T-cell (primary cell): Measurements from ENCODE around the gene APOD. TPM values are rescaled to one million over a fixed set of nuclear protein-coding genes. Genes with fewer than 3 reads are reported as not detected.
"Not testable (repeated sequence)": the region's sequence is repeated elsewhere in the genome, so short reads cannot be mapped to it uniquely, and the experiment has no call there.

ENCODE experiments used
- ATAC-seq, 4 experiments: fragments of 200-7000 bp in 3 of 4; fragments of 150-1000 bp in 1 of 4; cut with Tn5 transposase; replicated peaks in 1 of 4; 1 replicate in 3 of 4; 2 replicates in 1 of 4; pipeline ENCODE4 v1.10.0; 2021; ENCODE audit warnings: moderate library complexity in 3 of 4, mild to moderate bottlenecking in 2 of 4, moderate number of reproducible peaks in 1 of 4
- CTCF ChIA-PET, 2 donors: fragments of 300-600 bp; sonication (Branson Sonifier 250); formaldehyde crosslinking; loops; one replicate each; lab custom pipeline; 2022; ENCODE audit warnings: antibody characterized with exemption in 2 of 2; lab: Charles Lee
- POLR2A ChIA-PET, 2 donors: fragments of 300-600 bp; sonication (Branson Sonifier 250); formaldehyde crosslinking; loops; one replicate each; lab custom pipeline; 2022; ENCODE audit warnings: antibody characterized with exemption in 2 of 2; lab: Charles Lee
- DNase-seq, 35 experiments: peaks; one replicate each; pipeline versions ENCODE4 v3.0.0 to v3.0.0-alpha.2; 2013 to 2023
- H3K27ac ChIP-seq: one replicate; pipeline ENCODE4 v1.5.1; 2013; ENCODE audit warnings: low read length
- H3K27me3 ChIP-seq, 2 experiments: replicated peaks in 1 of 2; 1 replicate in 1 of 2; 2 replicates in 1 of 2; pipeline versions ENCODE4 v1.6.1 to v1.7.0; 2013; ENCODE audit warnings: low read length in 1 of 2, mixed read lengths in 1 of 2; ENCODE audit not compliant: control insufficient read depth in 2 of 2, insufficient read depth in 2 of 2; ENCODE audit errors: extremely low read depth in 1 of 2
- H3K36me3 ChIP-seq, 2 donors: 1 replicate in 1 of 2; 2 replicates in 1 of 2; pipeline versions ENCODE4 v1.6.1 to v1.7.0; 2013; ENCODE audit warnings: low read length in 1 of 2; ENCODE audit not compliant: control insufficient read depth in 2 of 2, insufficient read depth in 1 of 2; ENCODE audit errors: extremely low read depth in 1 of 2
- H3K4me1 ChIP-seq, 2 experiments: 1 replicate in 1 of 2; 2 replicates in 1 of 2; pipeline versions ENCODE4 v1.6.1 to v1.7.0; 2013; ENCODE audit warnings: low read length in 2 of 2, mixed read lengths in 1 of 2; ENCODE audit not compliant: insufficient read depth in 2 of 2, control insufficient read depth in 1 of 2; ENCODE audit errors: extremely low read depth in 1 of 2
- H3K4me3 ChIP-seq, 2 donors: 1 replicate in 1 of 2; 2 replicates in 1 of 2; pipeline versions ENCODE4 v1.5.1 to v1.7.0; 2013; ENCODE audit warnings: mild to moderate bottlenecking in 2 of 2, low read length in 1 of 2, moderate library complexity in 1 of 2; ENCODE audit not compliant: control insufficient read depth in 1 of 2; ENCODE audit errors: extremely low read depth in 1 of 2
- H3K9me3 ChIP-seq: 2 replicates; pipeline ENCODE4 v1.7.0; 2013
- H3K27ac Mint-ChIP-seq, 2 donors: one replicate each; pipeline ENCODE4 v1.8.0; 2020 to 2021; ENCODE audit warnings: mild to moderate bottlenecking in 2 of 2, mixed read lengths in 2 of 2
- H3K27me3 Mint-ChIP-seq, 2 donors: one replicate each; pipeline ENCODE4 v1.8.0; 2021 to 2022; ENCODE audit warnings: mixed read lengths in 2 of 2
- H3K36me3 Mint-ChIP-seq: one replicate; pipeline ENCODE4 v1.8.0; 2021; ENCODE audit warnings: mixed read lengths
- H3K4me1 Mint-ChIP-seq, 3 donors: one replicate each; pipeline ENCODE4 v1.8.0; 2020 to 2022; ENCODE audit warnings: mixed read lengths in 3 of 3, mild to moderate bottlenecking in 1 of 3
- H3K4me3 Mint-ChIP-seq, 3 donors: one replicate each; pipeline ENCODE4 v1.8.0; 2020 to 2022; ENCODE audit warnings: mild to moderate bottlenecking in 3 of 3, mixed read lengths in 3 of 3, moderate library complexity in 3 of 3
- H3K9me3 Mint-ChIP-seq, 3 donors: one replicate each; pipeline ENCODE4 v1.8.0; 2020 to 2022; ENCODE audit warnings: mixed read lengths in 3 of 3
- WGBS: methylation state at CpG from one replicate; pipeline ENCODE4 v1.1.5; 2013; ENCODE audit warnings: missing lambda C conversion rate; ENCODE audit not compliant: insufficient coverage; 5-methylcytosine and 5-hydroxymethylcytosine counted together
- total RNA-seq, 35 experiments: library from RNA in 6 of 35; stranded (reverse) in 6 of 35; fragments of 120-200 nt in 1 of 35; gene quantifications; one replicate each; pipeline versions ENCODE4 v1.2.1 to v1.2.4 and lab custom pipeline; 2013 to 2026

The APOD gene
- total RNA-seq, 5 donors from 2014 or later (not counting 1 experiment from before 2014, with no cell fraction given) = 0.55 TPM; not detected in 4

GRCh38 chr3:195596765-195597171 lies 13.0 kb upstream of the APOD start:
- H3K9me3 Mint-ChIP-seq = no peaks in the 10 kb centered on the region
- H3K4me3 Mint-ChIP-seq = no peak overlapping the region
- WGBS = 0% methylated on average over 1 of the region's 3 CpGs

GRCh38 chr3:195595785-195596531 lies 12.2 kb upstream of the APOD start:
- H3K4me1 Mint-ChIP-seq = peaks cover 0 to 5% (median 0%) of the 10 kb centered on the region in 3 donors
- no peaks in the 10 kb centered on the region for H3K36me3 Mint-ChIP-seq
- DNase-seq = no peak
- H3K27ac ChIP-seq = no peak overlapping the region
- H3K9me3 ChIP-seq = no peaks in the 10 kb centered on the region
- H3K27ac Mint-ChIP-seq = no peak overlapping the region
- no peak for ATAC-seq
- no peaks in the 10 kb centered on the region for H3K27me3 Mint-ChIP-seq
- ChIA-PET CTCF (interaction anchor here in 1 of 2 donors (0.6 kb wide), 1 partner anchor 9 kb away, joined by 4 read pairs; no protein-coding TSS in a partner anchor), POLR2A (no interaction called here)
- no peak overlapping the region for H3K4me3 Mint-ChIP-seq
- no peak overlapping the region for H3K4me3 ChIP-seq
- H3K27me3 ChIP-seq = no peaks in the 10 kb centered on the region
- H3K4me1 ChIP-seq = no peaks in the 10 kb centered on the region
- H3K9me3 Mint-ChIP-seq = no peaks in the 10 kb centered on the region
- WGBS = 84% methylated on average over 6 of the region's 8 CpGs
- no peaks in the 10 kb centered on the region for H3K36me3 ChIP-seq

More at GRCh38 chr3:195596765-195597171, 13.0 kb upstream of the APOD start:
- Histone ChIP-seq H3K9me3 (no peaks in the 10 kb centered on the region), H3K36me3 (no peaks in the 10 kb centered on the region), H3K27me3 (no peaks in the 10 kb centered on the region), H3K4me3 (no peak overlapping the region), H3K4me1 (no peaks in the 10 kb centered on the region), H3K27ac (no peak overlapping the region)
- CTCF ChIA-PET = interaction anchor here (0.6 kb wide), 2 partner anchors 9 to 302 kb away, joined by 4 to 5 read pairs; no protein-coding TSS in a partner anchor
- POLR2A ChIA-PET = no interaction called here
- Mint-ChIP-seq H3K27ac (no peak overlapping the region), H3K36me3 (no peaks in the 10 kb centered on the region), H3K4me1 (peaks cover 0 to 5% (median 0%) of the 10 kb centered on the region in 3 donors), H3K27me3 (no peaks in the 10 kb centered on the region)
- DNase-seq (no peak), ATAC-seq (no peak)

- WGBS = 75% methylated on average over 1 of the region's 2 CpGs
- H3K27ac Mint-ChIP-seq = no peak overlapping the region
- no peak overlapping the region for H3K27ac ChIP-seq
- H3K27me3 ChIP-seq = no peaks in the 10 kb centered on the region
- no peaks in the 10 kb centered on the region for H3K36me3 ChIP-seq
- ChIA-PET CTCF (no interaction called here), POLR2A (no interaction called here)
- H3K9me3 Mint-ChIP-seq = no peaks in the 10 kb centered on the region
- no peak overlapping the region for H3K4me3 ChIP-seq
- no peaks in the 10 kb centered on the region for H3K27me3 Mint-ChIP-seq
- peaks cover 6 to 11% of the 10 kb centered on the region in 2 experiments for H3K4me1 ChIP-seq
- no peaks in the 10 kb centered on the region for H3K36me3 Mint-ChIP-seq
- H3K9me3 ChIP-seq = no peaks in the 10 kb centered on the region
- no peak for DNase-seq
- ATAC-seq = no peak
- H3K4me3 Mint-ChIP-seq = no peak overlapping the region
- no peaks in the 10 kb centered on the region for H3K4me1 Mint-ChIP-seq
These were observed 8.1 kb upstream of the APOD start for GRCh38 chr3:195591852-195592251.

- no peaks in the 10 kb centered on the region for H3K27me3 Mint-ChIP-seq
- no peak overlapping the region for H3K27ac ChIP-seq
- POLR2A ChIA-PET = no interaction called here
- H3K36me3 ChIP-seq = no peaks in the 10 kb centered on the region
- H3K4me3 Mint-ChIP-seq = no peak overlapping the region
- H3K9me3 Mint-ChIP-seq = no peaks in the 10 kb centered on the region
- peaks cover 0 to 1% (median under 1%) of the 10 kb centered on the region in 3 donors for H3K4me1 Mint-ChIP-seq
- no peak for ATAC-seq
- no peaks in the 10 kb centered on the region for H3K36me3 Mint-ChIP-seq
- H3K4me1 ChIP-seq = peaks cover 13% of the 10 kb centered on the region in 2 experiments
- no peak overlapping the region for H3K4me3 ChIP-seq
- no peaks in the 10 kb centered on the region for H3K27me3 ChIP-seq
- CTCF ChIA-PET = no interaction called here
- no peak for DNase-seq
- 89% methylated on average over 6 of the region's 6 CpGs for WGBS
- H3K27ac Mint-ChIP-seq = no peak overlapping the region
- no peaks in the 10 kb centered on the region for H3K9me3 ChIP-seq
These were observed 7.5 kb upstream of the APOD start for GRCh38 chr3:195591220-195591619.

DNA sequence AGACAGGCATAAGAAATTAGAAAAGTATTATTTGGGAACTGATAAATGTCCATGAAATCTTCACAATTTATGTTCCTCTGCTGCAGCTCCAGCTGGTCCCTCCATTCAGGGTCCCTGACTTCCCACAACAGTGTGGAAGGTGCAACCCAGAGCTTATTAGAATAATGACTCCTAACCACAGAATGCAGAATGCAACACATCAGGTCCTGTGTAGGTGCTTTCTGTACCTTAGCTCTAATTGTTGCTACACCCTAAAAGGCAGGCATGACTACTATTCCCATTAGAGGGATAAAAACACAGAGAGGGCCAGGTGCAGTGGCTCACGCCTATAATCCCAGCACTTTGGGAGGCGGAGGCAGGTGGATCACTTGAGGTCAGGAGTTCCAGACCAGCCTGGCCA lies 6.6 kb upstream of the APOD start:
- POLR2A ChIA-PET = interaction anchor here in 1 of 2 donors (0.6 kb wide), 1 partner anchor 397 kb away, joined by 3 read pairs; no protein-coding TSS in a partner anchor
- H3K27me3 Mint-ChIP-seq, H3K27ac ChIP-seq, CTCF ChIA-PET, H3K4me1 Mint-ChIP-seq, H3K36me3 ChIP-seq, DNase-seq, H3K9me3 ChIP-seq, H3K36me3 Mint-ChIP-seq, H3K27me3 ChIP-seq, H3K4me3 Mint-ChIP-seq, ATAC-seq, H3K27ac Mint-ChIP-seq, H3K9me3 Mint-ChIP-seq, H3K4me3 ChIP-seq: not testable (repeated sequence)
- WGBS = no CpG with 5 or more reads among the region's 2 CpGs
- H3K4me1 ChIP-seq = peaks cover 14 to 15% of the 10 kb centered on the region in 2 experiments

DNA sequence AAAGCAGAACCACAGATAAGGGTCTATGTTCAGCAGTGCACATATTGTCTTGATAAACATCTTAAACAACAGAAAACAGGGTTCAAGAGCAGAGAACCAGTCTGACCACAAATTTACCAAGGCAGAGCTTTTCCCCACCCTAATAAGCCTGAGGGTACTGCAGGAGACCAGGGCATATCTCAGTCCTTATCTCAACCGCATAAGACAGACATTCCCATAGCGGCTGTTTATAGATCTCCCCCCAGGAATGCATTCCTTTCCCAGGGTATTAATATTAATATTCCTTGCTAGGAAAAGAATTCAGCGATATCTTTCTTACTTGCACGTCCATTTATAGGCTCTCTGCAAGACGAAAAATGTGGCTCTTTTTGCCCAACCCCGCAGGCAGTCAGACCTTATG lies 6.1 kb upstream of the APOD start:
- H3K4me1 Mint-ChIP-seq, H3K27me3 Mint-ChIP-seq, H3K9me3 ChIP-seq, DNase-seq, H3K27ac ChIP-seq, CTCF ChIA-PET, H3K4me3 ChIP-seq, ATAC-seq, H3K36me3 ChIP-seq, H3K27ac Mint-ChIP-seq, H3K27me3 ChIP-seq, H3K9me3 Mint-ChIP-seq, H3K36me3 Mint-ChIP-seq, H3K4me3 Mint-ChIP-seq: not testable (repeated sequence)
- WGBS = 100% methylated on average over 1 of the region's 6 CpGs
- H3K4me1 ChIP-seq = peaks cover 14 to 15% of the 10 kb centered on the region in 2 experiments
- POLR2A ChIA-PET = interaction anchor here in 1 of 2 donors (0.6 kb wide), 1 partner anchor 396 kb away, joined by 3 read pairs; no protein-coding TSS in a partner anchor
